Hepatocyte (in vitro differentiated cells): ENCODE results near the gene ROBO4. TPM values are rescaled to one million over a fixed set of nuclear protein-coding genes. Genes with fewer than 3 reads are reported as not detected.

Experiments used
- DNase-seq: peaks from one replicate; pipeline ENCODE4 v3.0.0-alpha.2; 2016; ENCODE audit warnings: low spot score
- H2AFZ ChIP-seq: fragments of 200-600 bp; sonication (generic); 2 replicates; pipeline ENCODE4 v1.6.0; 2016; ENCODE audit warnings: antibody characterized with exemption, mild to moderate bottlenecking
- H3K27ac ChIP-seq: fragments of 200-600 bp; sonication (generic); 2 replicates; pipeline ENCODE4 v1.5.1; 2016; ENCODE audit warnings: mild to moderate bottlenecking
- H3K27me3 ChIP-seq: fragments of 200-600 bp; sonication (generic); 2 replicates; pipeline ENCODE4 v1.6.1; 2016
- H3K36me3 ChIP-seq: fragments of 200-600 bp; sonication (generic); replicated peaks from 2 replicates; pipeline ENCODE4 v1.5.1; 2016; ENCODE audit warnings: low read depth; ENCODE audit not compliant: insufficient read depth
- H3K4me1 ChIP-seq: fragments of 200-600 bp; sonication (generic); 2 replicates; pipeline ENCODE4 v1.5.1; 2016; ENCODE audit warnings: mild to moderate bottlenecking, moderate library complexity; ENCODE audit not compliant: insufficient read depth
- H3K4me2 ChIP-seq: fragments of 200-600 bp; sonication (generic); 2 replicates; pipeline ENCODE4 v1.6.0; 2016
- H3K4me3 ChIP-seq: fragments of 200-600 bp; sonication (generic); 2 replicates; pipeline ENCODE4 v1.5.1; 2016; ENCODE audit warnings: mild to moderate bottlenecking
- H3K79me2 ChIP-seq: fragments of 200-600 bp; sonication (generic); 2 replicates; pipeline ENCODE4 v1.6.0; 2017; ENCODE audit warnings: mild to moderate bottlenecking
- H3K9me2 ChIP-seq: fragments of 200-600 bp; sonication (generic); replicated peaks from 2 replicates; pipeline ENCODE4 v1.6.0; 2017; ENCODE audit warnings: mild to moderate bottlenecking; ENCODE audit not compliant: insufficient read depth
- H3K9me3 ChIP-seq: fragments of 200-600 bp; sonication (generic); 2 replicates; pipeline ENCODE4 v1.5.1; 2016; ENCODE audit warnings: low read depth, mild to moderate bottlenecking
- H4K20me1 ChIP-seq: fragments of 200-600 bp; sonication (generic); 2 replicates; pipeline ENCODE4 v1.6.0; 2016; ENCODE audit warnings: mild to moderate bottlenecking; ENCODE audit not compliant: insufficient read depth, poor library complexity, severe bottlenecking
- EZH2 ChIP-seq: fragments of 200-600 bp; sonication (generic); IDR thresholded peaks from 2 replicates; pipeline ENCODE4 v1.6.1; 2016; ENCODE audit warnings: antibody characterized with exemption, mild to moderate bottlenecking, borderline replicate concordance
- EZH2phosphoT487 ChIP-seq: fragments of 200-600 bp; sonication (generic); IDR thresholded peaks from one replicate; pipeline ENCODE4 v1.6.1; 2018; ENCODE audit warnings: antibody characterized with exemption, mild to moderate bottlenecking, low read depth, moderate library complexity; ENCODE audit not compliant: unreplicated experiment, severe bottlenecking
- WGBS: methylation state at CpG from one replicate; pipeline ENCODE4 v1.1.6; 2016; ENCODE audit warnings: low lambda C conversion rate; ENCODE audit errors: missing lambda C conversion rate; 5-methylcytosine and 5-hydroxymethylcytosine counted together
- polyA plus RNA-seq: library from polyadenylated mRNA; unstranded; fragments of >200 nt; fragmentation: Nextera tagmentation; extraction: Ambion mirVana; gene quantifications from 2 replicates; pipeline ENCODE4 v1.2.1, GENCODE V29; 2016
- total RNA-seq: library from RNA; depleted of rRNA; stranded (reverse); fragments of >200 nt; gene quantifications from 2 replicates; pipeline ENCODE4 v1.2.3, GENCODE V29; 2014
- TF ChIP-seq, protein P1 (sequence below): fragments of 200-600 bp; sonication (generic); IDR thresholded peaks from 2 replicates; pipeline ENCODE4 v1.5.1; 2016; ENCODE audit warnings: antibody characterized with exemption, mild to moderate bottlenecking; ENCODE audit not compliant: poor library complexity

The ROBO4 gene
- total and polyA plus RNA-seq, 2 experiments from 2014 or later = 0.28 to 2.0 TPM

DNA sequence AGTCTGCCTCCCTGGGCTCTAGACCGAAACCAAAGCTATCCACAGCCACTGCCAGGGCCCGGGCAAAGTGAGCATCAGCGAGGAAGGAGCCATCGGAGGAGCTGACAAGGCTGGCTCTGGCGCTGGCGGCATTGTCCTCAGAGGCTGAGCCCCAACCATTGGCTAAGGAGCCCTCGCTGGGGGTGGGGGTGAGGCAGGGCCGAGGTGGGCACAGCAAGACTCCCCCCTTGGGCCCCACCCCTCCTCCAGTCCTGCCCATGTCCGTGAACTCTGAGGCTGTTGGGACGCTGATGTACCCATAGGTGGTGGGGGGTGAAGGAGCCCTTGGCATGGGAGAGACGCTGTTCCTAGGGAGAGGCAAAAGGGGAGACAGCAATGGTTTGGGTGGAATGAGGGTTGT is 11.2 kb downstream of the ROBO4 start:
- whole genome bisulfite sequencing = 85% methylated on average over 10 of the region's 11 CpGs
- Histone ChIP-seq H3K4me3 (no peak overlapping the region), H3K36me3 (no peaks in the 10 kb centered on the region), H3K9me2 (no peaks in the 10 kb centered on the region), H2AFZ (no peak overlapping the region), H4K20me1 (no peaks in the 10 kb centered on the region), H3K27me3 (no peaks in the 10 kb centered on the region), H3K27ac (no peak overlapping the region), H3K79me2 (no peaks in the 10 kb centered on the region), H3K9me3 (no peaks in the 10 kb centered on the region), H3K4me1 (no peaks in the 10 kb centered on the region), H3K4me2 (no peak overlapping the region)
- no peak for DNase-seq
- TF ChIP-seq EZH2phosphoT487 = no peak

DNA sequence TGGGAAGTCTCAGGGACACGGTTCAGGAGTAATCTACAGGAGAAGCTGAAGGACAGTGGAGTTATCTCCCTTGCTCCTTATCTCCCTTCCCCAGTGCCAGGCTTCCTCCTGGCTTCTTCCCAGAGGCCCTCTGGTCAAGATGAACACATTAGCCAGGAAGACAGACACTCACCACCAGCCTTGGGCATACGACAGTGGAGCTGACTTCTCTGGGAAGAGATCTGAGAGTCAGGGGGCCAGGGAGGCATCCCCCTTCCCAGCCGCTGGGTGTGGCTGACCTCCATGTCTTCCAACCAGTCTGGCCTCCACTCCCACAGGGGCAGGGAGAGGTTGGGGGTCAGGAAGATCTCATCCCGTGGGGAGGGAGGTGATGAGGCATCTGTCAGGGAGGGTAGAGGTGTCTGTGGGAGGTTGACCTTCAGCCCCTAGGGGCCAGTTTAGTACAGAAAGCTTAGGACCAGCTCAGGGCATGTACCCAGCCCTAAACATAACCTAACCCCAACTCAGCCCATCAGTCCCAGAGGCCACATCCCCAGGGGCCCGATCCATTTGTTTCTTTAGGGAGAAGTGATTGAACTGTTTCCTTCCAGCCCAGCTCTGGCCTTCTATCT is 12.7 kb downstream of the ROBO4 start:
- H3K4me1 ChIP-seq = no peaks in the 10 kb centered on the region
- no peak overlapping the region for H2AFZ ChIP-seq
- 71% methylated on average over 5 of the region's 5 CpGs for WGBS

DNA sequence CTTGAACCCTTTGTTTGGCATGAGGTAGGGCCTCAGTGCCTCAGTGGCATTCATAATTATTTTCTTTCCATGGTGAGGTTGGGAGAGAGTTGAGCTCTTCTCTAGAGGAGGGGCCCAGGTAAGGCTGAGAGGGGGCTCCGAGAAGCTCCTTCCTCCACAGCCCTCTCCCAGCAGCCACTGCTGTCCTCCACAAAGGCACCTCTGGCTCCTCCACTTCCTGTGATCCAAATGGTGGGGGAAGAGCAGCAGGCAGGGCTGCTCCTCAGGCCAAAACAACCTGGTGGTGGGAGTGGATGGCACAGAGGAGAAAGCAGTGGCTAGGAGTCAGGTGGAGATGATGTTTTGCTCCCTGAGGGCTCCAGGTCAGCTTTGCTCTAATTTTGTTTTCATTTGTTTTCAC is 13.3 kb downstream of the ROBO4 start:
- Histone ChIP-seq H3K27me3 (no peaks in the 10 kb centered on the region), H3K4me3 (no peak overlapping the region), H3K36me3 (no peaks in the 10 kb centered on the region), H4K20me1 (no peaks in the 10 kb centered on the region), H3K4me1 (no peaks in the 10 kb centered on the region), H2AFZ (no peak overlapping the region), H3K27ac (no peak overlapping the region), H3K4me2 (no peak overlapping the region), H3K9me3 (no peaks in the 10 kb centered on the region), H3K9me2 (no peaks in the 10 kb centered on the region), H3K79me2 (no peaks in the 10 kb centered on the region)
- DNase-seq = no peak
- TF ChIP-seq, protein P1, sequence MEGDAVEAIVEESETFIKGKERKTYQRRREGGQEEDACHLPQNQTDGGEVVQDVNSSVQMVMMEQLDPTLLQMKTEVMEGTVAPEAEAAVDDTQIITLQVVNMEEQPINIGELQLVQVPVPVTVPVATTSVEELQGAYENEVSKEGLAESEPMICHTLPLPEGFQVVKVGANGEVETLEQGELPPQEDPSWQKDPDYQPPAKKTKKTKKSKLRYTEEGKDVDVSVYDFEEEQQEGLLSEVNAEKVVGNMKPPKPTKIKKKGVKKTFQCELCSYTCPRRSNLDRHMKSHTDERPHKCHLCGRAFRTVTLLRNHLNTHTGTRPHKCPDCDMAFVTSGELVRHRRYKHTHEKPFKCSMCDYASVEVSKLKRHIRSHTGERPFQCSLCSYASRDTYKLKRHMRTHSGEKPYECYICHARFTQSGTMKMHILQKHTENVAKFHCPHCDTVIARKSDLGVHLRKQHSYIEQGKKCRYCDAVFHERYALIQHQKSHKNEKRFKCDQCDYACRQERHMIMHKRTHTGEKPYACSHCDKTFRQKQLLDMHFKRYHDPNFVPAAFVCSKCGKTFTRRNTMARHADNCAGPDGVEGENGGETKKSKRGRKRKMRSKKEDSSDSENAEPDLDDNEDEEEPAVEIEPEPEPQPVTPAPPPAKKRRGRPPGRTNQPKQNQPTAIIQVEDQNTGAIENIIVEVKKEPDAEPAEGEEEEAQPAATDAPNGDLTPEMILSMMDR = no peak
- TF ChIP-seq EZH2phosphoT487 = no peak
- no peak for TF ChIP-seq EZH2
- WGBS = 89% methylated on average over 1 of the region's 1 CpG

More for the DNA sequence above, 12.7 kb downstream of the ROBO4 start:
- Histone ChIP-seq H3K9me2 (no peaks in the 10 kb centered on the region), H3K27me3 (no peaks in the 10 kb centered on the region), H3K4me2 (no peak overlapping the region), H3K36me3 (no peaks in the 10 kb centered on the region), H3K27ac (no peak overlapping the region), H3K4me3 (no peak overlapping the region), H3K79me2 (no peaks in the 10 kb centered on the region), H4K20me1 (no peaks in the 10 kb centered on the region), H3K9me3 (no peaks in the 10 kb centered on the region)
- DNase-seq = no peak
- TF ChIP-seq, protein P1 = no peak
- TF ChIP-seq EZH2phosphoT487 = no peak
- TF ChIP-seq EZH2 = no peak

DNA sequence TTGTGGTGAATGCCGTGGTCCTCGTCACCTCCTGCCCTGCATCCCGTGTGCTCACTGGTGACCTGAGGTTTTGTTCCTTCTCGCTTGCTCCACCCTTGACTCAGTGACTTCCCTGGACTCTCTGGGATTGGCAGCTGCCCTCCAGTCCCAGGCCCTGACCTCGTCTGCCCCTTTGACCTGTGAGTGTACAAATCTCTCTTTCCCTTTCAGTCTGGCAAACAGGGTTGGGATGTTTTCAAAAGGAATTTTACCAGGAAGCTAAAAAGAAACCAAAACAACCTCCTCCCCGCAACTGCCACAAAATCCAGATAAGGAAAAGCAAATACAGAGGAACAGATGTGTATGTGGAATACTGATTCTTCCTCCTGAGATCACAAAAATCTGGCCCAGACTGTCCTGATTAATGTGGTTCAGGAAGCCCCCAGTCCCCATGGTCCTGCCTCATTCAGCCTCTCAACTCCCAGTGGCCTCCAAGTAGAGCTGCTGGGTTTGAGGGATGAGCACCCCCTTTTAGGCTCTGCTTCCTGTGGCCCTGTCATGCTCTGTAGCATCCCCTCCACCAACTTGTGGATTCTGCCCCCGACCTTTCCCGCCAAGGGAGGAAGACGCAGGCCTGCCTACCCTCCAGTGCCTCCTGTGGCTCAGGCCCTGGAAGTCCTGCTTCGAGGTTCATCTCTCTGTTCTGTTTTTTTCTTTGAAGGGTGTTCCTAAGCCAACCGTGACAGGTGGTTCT is 15.2 kb downstream of the ROBO4 start:
- WGBS = 69% methylated on average over 11 of the region's 11 CpGs
- H3K4me3 ChIP-seq = no peak overlapping the region
- no peak overlapping the region for H3K27ac ChIP-seq
- DNase-seq = no peak
- H3K36me3 ChIP-seq = no peaks in the 10 kb centered on the region
- no peaks in the 10 kb centered on the region for H3K9me3 ChIP-seq
- no peaks in the 10 kb centered on the region for H3K79me2 ChIP-seq
- no peak for TF ChIP-seq EZH2phosphoT487
- no peak for TF ChIP-seq EZH2
- TF ChIP-seq, protein P1 = no peak
- no peak overlapping the region for H3K4me2 ChIP-seq
- no peaks in the 10 kb centered on the region for H3K27me3 ChIP-seq
- no peaks in the 10 kb centered on the region for H3K4me1 ChIP-seq
- H3K9me2 ChIP-seq = no peaks in the 10 kb centered on the region
- no peaks in the 10 kb centered on the region for H4K20me1 ChIP-seq
- no peak overlapping the region for H2AFZ ChIP-seq
